GM18526 (cell line): ENCODE data around the gene TMEM204.

Source experiments
- POLR2A ChIP-seq: IDR thresholded peaks from 3 replicates; pipeline ENCODE4 v1.6.1; 2011; ENCODE audit not compliant: insufficient read length; ENCODE audit errors: extremely low read depth

TMEM204 gene

GRCh38 chr16:1601489-1601888 lies 68.0 kb downstream of the TMEM204 start:
- no peak for TF ChIP-seq POLR2A

GRCh38 chr16:1602285-1602684 lies 68.8 kb downstream of the TMEM204 start:
- no peak for TF ChIP-seq POLR2A
